HepG2 (cell line): ENCODE measurements around the gene SYT8. TPM values are rescaled to one million over a fixed set of nuclear protein-coding genes. Genes with fewer than 3 reads are reported as not detected.
A peak's percentile ranks its signal among the peaks of the same experiment; 100 is the strongest.

Experiments used
- BCL6 ChIP-seq: IDR thresholded peaks from 2 replicates; pipeline ENCODE4 v1.6.1; 2016; ENCODE audit warnings: missing genetic modification reagents, missing compliant biosample characterization
- CBFB ChIP-seq: sonication (generic); formaldehyde crosslinking; IDR thresholded peaks from 2 replicates; pipeline ENCODE4 v1.4.0; 2020; ENCODE audit warnings: missing genetic modification reagents
- DNMT1 ChIP-seq: sonication (generic); formaldehyde crosslinking; IDR thresholded peaks from 2 replicates; pipeline ENCODE4 v1.5.1; 2020; ENCODE audit warnings: mild to moderate bottlenecking, missing genetic modification reagents
- HMG20B ChIP-seq: conservative IDR thresholded peaks from 2 replicates; pipeline ENCODE4 v1.6.1; 2016; ENCODE audit warnings: missing genetic modification reagents, missing compliant biosample characterization
- JUNB ChIP-seq: sonication (generic); formaldehyde crosslinking; IDR thresholded peaks from 2 replicates; pipeline ENCODE4 v1.8.0; 2022; ENCODE audit warnings: missing genetic modification reagents, mild to moderate bottlenecking, borderline replicate concordance
- JUND ChIP-seq: sonication (generic); formaldehyde crosslinking; IDR thresholded peaks from 2 replicates; pipeline ENCODE4 v1.8.0; 2022; ENCODE audit warnings: mild to moderate bottlenecking, missing genetic modification reagents
- KDM4B ChIP-seq: sonication (generic); formaldehyde crosslinking; IDR thresholded peaks from 2 replicates; pipeline ENCODE4 v1.4.0; 2020; ENCODE audit warnings: missing genetic modification reagents
- MEIS1 ChIP-seq: sonication (generic); formaldehyde crosslinking; IDR thresholded peaks from 2 replicates; pipeline ENCODE4 v1.9.0; 2021; ENCODE audit warnings: mild to moderate bottlenecking, missing genetic modification reagents, moderate library complexity, borderline replicate concordance
- NCOA5 ChIP-seq: sonication (generic); formaldehyde crosslinking; IDR thresholded peaks from 2 replicates; pipeline ENCODE4 v1.4.0; 2020; ENCODE audit warnings: missing genetic modification reagents
- NFKBIZ ChIP-seq: IDR thresholded peaks from 2 replicates; pipeline ENCODE4 v1.6.1; 2018; ENCODE audit warnings: missing genetic modification reagents, missing compliant biosample characterization
- RFXAP ChIP-seq: sonication (generic); formaldehyde crosslinking; IDR thresholded peaks from 2 replicates; pipeline ENCODE4 v1.4.0; 2020; ENCODE audit warnings: missing genetic modification reagents, borderline replicate concordance
- RXRA ChIP-seq: sonication (generic); formaldehyde crosslinking; IDR thresholded peaks from 2 replicates; pipeline ENCODE4 v1.5.1; 2020; ENCODE audit warnings: missing genetic modification reagents
- SAP130 ChIP-seq: IDR thresholded peaks from 2 replicates; pipeline ENCODE4 v1.6.1; 2016; ENCODE audit warnings: low read depth
- SIX4 ChIP-seq: sonication (generic); formaldehyde crosslinking; IDR thresholded peaks from 2 replicates; pipeline ENCODE4 v1.4.0; 2020; ENCODE audit warnings: missing genetic modification reagents
- SNAI1 ChIP-seq: sonication (generic); formaldehyde crosslinking; IDR thresholded peaks from 2 replicates; pipeline ENCODE4 v1.5.0; 2020; ENCODE audit warnings: mild to moderate bottlenecking, missing genetic modification reagents, borderline replicate concordance
- ZBTB2 ChIP-seq: sonication (generic); formaldehyde crosslinking; IDR thresholded peaks from 2 replicates; pipeline ENCODE4 v1.8.0; 2022; ENCODE audit warnings: low read depth, missing genetic modification reagents
- ZFX ChIP-seq: sonication (generic); formaldehyde crosslinking; IDR thresholded peaks from 2 replicates; pipeline ENCODE4 v1.4.0; 2020; ENCODE audit warnings: mild to moderate bottlenecking, low read depth, missing genetic modification reagents, moderate library complexity
- ZNF253 ChIP-seq: sonication (generic); formaldehyde crosslinking; IDR thresholded peaks from 2 replicates; pipeline ENCODE4 v1.8.0; 2022; ENCODE audit warnings: mild to moderate bottlenecking, missing genetic modification reagents, borderline replicate concordance
- ZNF547 ChIP-seq: sonication (generic); formaldehyde crosslinking; IDR thresholded peaks from 2 replicates; pipeline ENCODE4 v1.5.1; 2020; ENCODE audit warnings: mild to moderate bottlenecking, missing genetic modification reagents
- ZNF552 ChIP-seq: sonication (generic); formaldehyde crosslinking; IDR thresholded peaks from 2 replicates; pipeline ENCODE4 v1.9.0; 2022; ENCODE audit warnings: missing genetic modification reagents, mild to moderate bottlenecking, borderline replicate concordance
- ZNF652 ChIP-seq: IDR thresholded peaks from 2 replicates; pipeline ENCODE4 v1.6.1; 2016; ENCODE audit warnings: low read depth, borderline replicate concordance
- ZNF749 ChIP-seq: sonication (generic); formaldehyde crosslinking; IDR thresholded peaks from 2 replicates; pipeline ENCODE4 v1.8.0; 2022; ENCODE audit warnings: mild to moderate bottlenecking, missing genetic modification reagents, moderate library complexity, borderline replicate concordance
- ZNF841 ChIP-seq: sonication (generic); formaldehyde crosslinking; IDR thresholded peaks from 2 replicates; pipeline ENCODE4 v1.8.1; 2023; ENCODE audit warnings: missing genetic modification reagents, borderline replicate concordance
- ZSCAN22 ChIP-seq: sonication (generic); formaldehyde crosslinking; IDR thresholded peaks from 2 replicates; pipeline ENCODE4 v1.4.0; 2020; ENCODE audit warnings: mild to moderate bottlenecking, missing genetic modification reagents
- ZSCAN31 ChIP-seq: sonication (generic); formaldehyde crosslinking; IDR thresholded peaks from 2 replicates; pipeline ENCODE4 v1.5.0; 2020; ENCODE audit warnings: low read depth, mild to moderate bottlenecking, missing genetic modification reagents
- polyA plus RNA-seq, 8 experiments: library from polyadenylated mRNA; depleted of rRNA in 3 of 8; stranded (reverse) in 7 of 8; unstranded in 1 of 8; fragments of >200 nt; fragmentation: Illumina TruSeq in 4 of 8; extraction: Trizol in 4 of 8; gene quantifications; 2 replicates each; pipeline versions ENCODE4 v1.2.1 to v1.2.3, GENCODE V29; 2011 to 2016; ENCODE audit warnings: low read depth in 4 of 8, missing spikeins in 1 of 8, mixed read lengths in 1 of 8; ENCODE audit not compliant: insufficient read depth in 1 of 8
- total RNA-seq, 5 experiments: library from RNA; depleted of rRNA; stranded (reverse); fragments of >200 nt; fragmentation: Illumina TruSeq; extraction: Trizol; gene quantifications; 2 replicates each; pipeline ENCODE4 v1.2.3, GENCODE V29; 2016; ENCODE audit warnings: low read depth in 1 of 5
- TF ChIP-seq, protein P1 (sequence below): sonication (generic); formaldehyde crosslinking; IDR thresholded peaks from 2 replicates; pipeline ENCODE4 v1.8.1; 2023; ENCODE audit warnings: mild to moderate bottlenecking, missing genetic modification reagents
- TF ChIP-seq, protein P2 (sequence below): sonication (generic); formaldehyde crosslinking; IDR thresholded peaks from 2 replicates; pipeline ENCODE4 v1.8.1; 2023; ENCODE audit warnings: missing genetic modification reagents, inconsistent platforms, borderline replicate concordance

The SYT8 gene
- total and polyA plus RNA-seq, 2 of the 13 experiments (the other 11 are each of a cell fraction or from before 2014, with no cell fraction given), result 0.60 to 2.3 TPM

- TF ChIP-seq ZBTB2 (CRISPR knock-in tag), result peak; percentile 46; the same call in 1 of the 2 replicates
- TF ChIP-seq, protein P1, sequence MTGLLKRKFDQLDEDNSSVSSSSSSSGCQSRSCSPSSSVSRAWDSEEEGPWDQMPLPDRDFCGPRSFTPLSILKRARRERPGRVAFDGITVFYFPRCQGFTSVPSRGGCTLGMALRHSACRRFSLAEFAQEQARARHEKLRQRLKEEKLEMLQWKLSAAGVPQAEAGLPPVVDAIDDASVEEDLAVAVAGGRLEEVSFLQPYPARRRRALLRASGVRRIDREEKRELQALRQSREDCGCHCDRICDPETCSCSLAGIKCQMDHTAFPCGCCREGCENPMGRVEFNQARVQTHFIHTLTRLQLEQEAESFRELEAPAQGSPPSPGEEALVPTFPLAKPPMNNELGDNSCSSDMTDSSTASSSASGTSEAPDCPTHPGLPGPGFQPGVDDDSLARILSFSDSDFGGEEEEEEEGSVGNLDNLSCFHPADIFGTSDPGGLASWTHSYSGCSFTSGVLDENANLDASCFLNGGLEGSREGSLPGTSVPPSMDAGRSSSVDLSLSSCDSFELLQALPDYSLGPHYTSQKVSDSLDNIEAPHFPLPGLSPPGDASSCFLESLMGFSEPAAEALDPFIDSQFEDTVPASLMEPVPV (CRISPR knock-in tag), result 0 out of 2 replicates have a peak, but pooled peaks have one; percentile 22
- no peak for TF ChIP-seq DNMT1 (CRISPR knock-in tag)
- peak; percentile 68 for TF ChIP-seq ZSCAN31 (CRISPR knock-in tag)
- 0 out of 2 replicates have a peak, but pooled peaks have one; percentile 80 for TF ChIP-seq ZNF552 (CRISPR knock-in tag)
- TF ChIP-seq, protein P2, sequence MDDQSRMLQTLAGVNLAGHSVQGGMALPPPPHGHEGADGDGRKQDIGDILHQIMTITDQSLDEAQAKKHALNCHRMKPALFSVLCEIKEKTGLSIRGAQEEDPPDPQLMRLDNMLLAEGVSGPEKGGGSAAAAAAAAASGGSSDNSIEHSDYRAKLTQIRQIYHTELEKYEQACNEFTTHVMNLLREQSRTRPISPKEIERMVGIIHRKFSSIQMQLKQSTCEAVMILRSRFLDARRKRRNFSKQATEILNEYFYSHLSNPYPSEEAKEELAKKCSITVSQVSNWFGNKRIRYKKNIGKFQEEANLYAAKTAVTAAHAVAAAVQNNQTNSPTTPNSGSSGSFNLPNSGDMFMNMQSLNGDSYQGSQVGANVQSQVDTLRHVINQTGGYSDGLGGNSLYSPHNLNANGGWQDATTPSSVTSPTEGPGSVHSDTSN (CRISPR knock-in tag), result no peak
- peak; percentile 92; the same call in 1 of the 2 replicates for TF ChIP-seq ZNF547 (CRISPR knock-in tag)
- TF ChIP-seq ZNF652 (CRISPR knock-in tag), result no peak
- peak; percentile 90 for TF ChIP-seq RXRA (CRISPR knock-in tag)
- peak; percentile 69 for TF ChIP-seq SAP130 (CRISPR knock-in tag)
- no peak for TF ChIP-seq SNAI1 (CRISPR knock-in tag)
- peak; percentile 72 for TF ChIP-seq MEIS1 (CRISPR knock-in tag)
- no peak; the same call in 1 of the 2 replicates for TF ChIP-seq CBFB (CRISPR knock-in tag)
- no peak for TF ChIP-seq NCOA5 (CRISPR knock-in tag)
- 0 out of 2 replicates have a peak, but pooled peaks have one; percentile 30 for TF ChIP-seq KDM4B
- TF ChIP-seq ZNF749 (CRISPR knock-in tag), result 0 out of 2 replicates have a peak, but pooled peaks have one; percentile 39
- TF ChIP-seq ZNF253, result peak; percentile 91
- no peak for TF ChIP-seq SIX4 (CRISPR knock-in tag)
- peak; percentile 96 for TF ChIP-seq ZFX (CRISPR knock-in tag)
- no peak for TF ChIP-seq JUND (CRISPR knock-in tag)
- TF ChIP-seq ZNF841 (CRISPR knock-in tag), result no peak
- no peak; the same call in 1 of the 2 replicates for TF ChIP-seq RFXAP
- TF ChIP-seq BCL6 (CRISPR knock-in tag), result peak; percentile 24; the same call in 1 of the 2 replicates
- TF ChIP-seq HMG20B, result no peak
- TF ChIP-seq NFKBIZ (CRISPR knock-in tag), result 0 out of 2 replicates have a peak, but pooled peaks have one; percentile 34
- no peak for TF ChIP-seq JUNB (CRISPR knock-in tag)
- TF ChIP-seq ZSCAN22, result no peak
These were observed 4.2 kb upstream of the SYT8 start (continued) for GRCh38 chr11:1830322-1831223.
